ENCODE results near the gene ACTN1. TPM values are rescaled to one million over a fixed set of nuclear protein-coding genes. Genes with fewer than 3 reads are reported as not detected.

ACTN1 gene
- total and polyA plus RNA-seq, 2 of the 8 experiments (the other 6 are each of a cell fraction or from before 2014, with no cell fraction given), result 236 to 262 TPM

GRCh38 chr14:68894123-68894522 is 85.0 kb downstream of the ACTN1 start (continued):
- TF ChIP-seq RXRA (IDR thresholded peaks at IDR 0.05; ENCODE audit: insufficient read depth, low read depth, low read length) (no peak), TAF1 (IDR thresholded peaks at IDR 0.05; ENCODE audit: low read depth, low read length) (no peak), JUND (IDR thresholded peaks at IDR 0.05; ENCODE audit: low read length) (no peak), SAP30 (IDR thresholded peaks at IDR 0.05; ENCODE audit: insufficient read depth, insufficient replicate concordance, low read length) (no peak), YY1 (IDR thresholded peaks at IDR 0.05; ENCODE audit: low read depth, low read length) (no peak), CTCF (IDR thresholded peaks at IDR 0.05; ENCODE audit: control extremely low read depth in 1 of 3, insufficient read depth in 1 of 3, low read depth in 1 of 3, low read length in 3 of 3) (no peak)

All from H1 (cell line).